SU-DHL-6 (cell line): Measurements from ENCODE around the gene GCN1.
"Not testable (repeated sequence)": the region's sequence is repeated elsewhere in the genome, so short reads cannot be mapped to it uniquely, and the experiment has no call there.

Source experiments
- H2AFZ ChIP-seq: fragments of 200-600 bp; sonication (generic); 2 replicates; pipeline ENCODE4 v1.6.1; 2014; ENCODE audit warnings: low read depth, mild to moderate bottlenecking, moderate library complexity, mixed read lengths, antibody characterized with exemption, low read length; ENCODE audit not compliant: severe bottlenecking
- H3F3A ChIP-seq: fragments of 200-600 bp; shearing (Covaris generic); 2 replicates; pipeline ENCODE4 v1.6.0; 2016; ENCODE audit warnings: antibody characterized with exemption, mild to moderate bottlenecking; ENCODE audit not compliant: insufficient read depth
- H3K27ac ChIP-seq: fragments of 200-600 bp; sonication (generic); 2 replicates; pipeline ENCODE4 v1.5.1; 2016; ENCODE audit warnings: low read depth, mild to moderate bottlenecking, low read length, moderate library complexity, mixed read lengths
- H3K27me3 ChIP-seq: fragments of 200-600 bp; sonication (generic), shearing (Covaris generic); 2 replicates; pipeline ENCODE4 v1.6.0; 2014; ENCODE audit warnings: mild to moderate bottlenecking, low read length
- H3K36me3 ChIP-seq: fragments of 200-600 bp; sonication (generic); 2 replicates; pipeline ENCODE4 v1.6.1; 2014; ENCODE audit warnings: mild to moderate bottlenecking, low read length, mixed read lengths
- H3K4me2 ChIP-seq: fragments of 300-600, 200-600 bp; shearing (Covaris generic), sonication (generic); 2 replicates; pipeline ENCODE4 v1.6.0; 2014; ENCODE audit warnings: low read length, low read depth, mild to moderate bottlenecking; ENCODE audit not compliant: poor library complexity, severe bottlenecking
- H3K4me3 ChIP-seq: fragments of 200-600 bp; sonication (generic); 2 replicates; pipeline ENCODE4 v1.5.1; 2014; ENCODE audit warnings: antibody characterized with exemption, low read length, mild to moderate bottlenecking, mixed read lengths; ENCODE audit not compliant: insufficient read depth, poor library complexity, severe bottlenecking
- H3K79me2 ChIP-seq: fragments of 200-600 bp; sonication (generic); 2 replicates; pipeline ENCODE4 v1.6.1; 2014; ENCODE audit warnings: mild to moderate bottlenecking, low read length, moderate library complexity; ENCODE audit not compliant: insufficient read depth
- H3K9ac ChIP-seq: fragments of 200-600 bp; sonication (generic); 2 replicates; pipeline ENCODE4 v1.7.0; 2014; ENCODE audit warnings: mild to moderate bottlenecking, low read length
- H3K9me2 ChIP-seq: fragments of 200-600 bp; sonication (generic); replicated peaks from 2 replicates; pipeline ENCODE4 v1.6.1; 2014; ENCODE audit warnings: low read length; ENCODE audit not compliant: insufficient read depth
- H3K9me3 ChIP-seq: fragments of 200-600 bp; sonication (generic); 2 replicates; pipeline ENCODE4 v1.6.1; 2014; ENCODE audit warnings: low read length, mixed read lengths; ENCODE audit not compliant: insufficient read depth
- H4K20me1 ChIP-seq: fragments of 200-600 bp; sonication (generic); 2 replicates; pipeline ENCODE4 v1.6.1; 2014; ENCODE audit warnings: low read depth, mild to moderate bottlenecking, antibody characterized with exemption, low read length, moderate library complexity, mixed read lengths
- EZH2phosphoT487 ChIP-seq: fragments of 200-600 bp; sonication (generic), shearing (Covaris generic); conservative IDR thresholded peaks from 2 replicates; pipeline ENCODE4 v1.6.1; 2018; ENCODE audit warnings: mild to moderate bottlenecking, antibody characterized with exemption, low read length, moderate library complexity, mixed read lengths
- TF ChIP-seq, protein P1 (sequence below): fragments of 200-600 bp; sonication (generic); IDR thresholded peaks from one replicate; pipeline ENCODE4 v1.5.1; 2017; ENCODE audit warnings: antibody characterized with exemption, mild to moderate bottlenecking, low read length, moderate library complexity; ENCODE audit not compliant: insufficient read depth, poor library complexity, severe bottlenecking

GCN1 gene

DNA sequence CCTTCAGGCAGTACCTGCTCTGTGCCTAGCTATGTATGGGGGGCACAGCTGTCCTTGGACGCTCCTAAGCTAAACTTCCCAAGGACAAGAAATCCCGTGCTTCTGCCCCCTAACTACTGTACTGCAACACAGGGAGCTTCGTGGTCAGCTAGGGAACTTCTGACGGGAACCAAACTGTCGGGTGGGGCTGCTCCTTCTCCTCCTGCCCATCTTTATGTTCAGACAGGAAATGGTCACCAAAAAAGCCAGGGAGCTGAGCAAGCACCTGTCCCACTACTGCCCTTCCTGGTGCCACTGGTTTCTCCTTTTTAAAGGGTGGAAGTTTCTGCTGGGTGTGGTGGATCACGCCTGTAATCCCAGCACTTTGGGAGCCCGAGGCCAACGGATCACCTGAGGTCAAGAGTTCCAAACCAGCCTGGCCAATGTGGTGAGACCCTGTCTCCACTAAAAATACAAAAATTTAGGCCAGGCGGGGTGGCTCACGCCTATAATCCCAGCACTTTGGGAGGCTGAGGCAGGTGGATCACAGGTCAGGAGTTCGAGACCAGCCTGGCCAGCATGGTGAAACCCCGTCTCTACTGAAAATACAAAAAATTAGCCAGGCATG lies 44.4 kb upstream of the GCN1 start:
- Histone ChIP-seq H3K9ac (no peak overlapping the region), H3K27me3 (no peaks in the 10 kb centered on the region), H2AFZ (no peak overlapping the region), H3K27ac (no peak overlapping the region), H3K36me3 (no peaks in the 10 kb centered on the region), H3K9me2 (no peaks in the 10 kb centered on the region), H3K4me3 (no peak overlapping the region), H3K4me2 (no peak overlapping the region), H3K79me2 (no peaks in the 10 kb centered on the region), H3K9me3 (no peaks in the 10 kb centered on the region), H4K20me1 (no peaks in the 10 kb centered on the region), H3F3A (no peaks in the 10 kb centered on the region)
- TF ChIP-seq EZH2phosphoT487: no peak
- TF ChIP-seq, protein P1, sequence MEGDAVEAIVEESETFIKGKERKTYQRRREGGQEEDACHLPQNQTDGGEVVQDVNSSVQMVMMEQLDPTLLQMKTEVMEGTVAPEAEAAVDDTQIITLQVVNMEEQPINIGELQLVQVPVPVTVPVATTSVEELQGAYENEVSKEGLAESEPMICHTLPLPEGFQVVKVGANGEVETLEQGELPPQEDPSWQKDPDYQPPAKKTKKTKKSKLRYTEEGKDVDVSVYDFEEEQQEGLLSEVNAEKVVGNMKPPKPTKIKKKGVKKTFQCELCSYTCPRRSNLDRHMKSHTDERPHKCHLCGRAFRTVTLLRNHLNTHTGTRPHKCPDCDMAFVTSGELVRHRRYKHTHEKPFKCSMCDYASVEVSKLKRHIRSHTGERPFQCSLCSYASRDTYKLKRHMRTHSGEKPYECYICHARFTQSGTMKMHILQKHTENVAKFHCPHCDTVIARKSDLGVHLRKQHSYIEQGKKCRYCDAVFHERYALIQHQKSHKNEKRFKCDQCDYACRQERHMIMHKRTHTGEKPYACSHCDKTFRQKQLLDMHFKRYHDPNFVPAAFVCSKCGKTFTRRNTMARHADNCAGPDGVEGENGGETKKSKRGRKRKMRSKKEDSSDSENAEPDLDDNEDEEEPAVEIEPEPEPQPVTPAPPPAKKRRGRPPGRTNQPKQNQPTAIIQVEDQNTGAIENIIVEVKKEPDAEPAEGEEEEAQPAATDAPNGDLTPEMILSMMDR: no peak

DNA sequence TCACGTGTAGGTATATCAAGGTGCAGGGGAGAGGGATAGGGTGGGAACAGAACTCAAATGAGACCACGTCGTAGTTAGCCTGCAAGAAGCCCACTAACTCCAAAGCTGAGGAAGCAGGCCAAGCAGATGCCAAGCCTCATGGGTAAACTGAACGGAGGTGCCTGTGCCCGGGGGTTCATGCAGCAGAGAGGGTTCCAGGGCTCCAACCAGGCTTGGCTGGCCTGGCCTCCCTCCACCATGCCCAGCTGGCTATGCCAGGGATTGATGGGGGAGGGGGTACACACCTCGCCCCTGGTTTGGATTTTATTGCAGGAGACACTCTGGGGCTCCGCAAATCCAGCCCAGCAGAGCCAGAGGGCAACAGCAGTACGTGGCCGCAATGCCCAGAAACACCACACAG lies 43.7 kb upstream of the GCN1 start:
- Histone ChIP-seq H3K4me3 (no peak overlapping the region), H3K27ac (no peak overlapping the region), H3K27me3 (no peaks in the 10 kb centered on the region), H3K9me3 (no peaks in the 10 kb centered on the region), H3K79me2 (no peaks in the 10 kb centered on the region), H4K20me1 (no peaks in the 10 kb centered on the region), H3K9me2 (no peaks in the 10 kb centered on the region), H3K4me2 (no peak overlapping the region), H2AFZ (no peak overlapping the region), H3F3A (no peaks in the 10 kb centered on the region), H3K9ac (no peak overlapping the region), H3K36me3 (no peaks in the 10 kb centered on the region)
- TF ChIP-seq EZH2phosphoT487: no peak
- TF ChIP-seq, protein P1: no peak

DNA sequence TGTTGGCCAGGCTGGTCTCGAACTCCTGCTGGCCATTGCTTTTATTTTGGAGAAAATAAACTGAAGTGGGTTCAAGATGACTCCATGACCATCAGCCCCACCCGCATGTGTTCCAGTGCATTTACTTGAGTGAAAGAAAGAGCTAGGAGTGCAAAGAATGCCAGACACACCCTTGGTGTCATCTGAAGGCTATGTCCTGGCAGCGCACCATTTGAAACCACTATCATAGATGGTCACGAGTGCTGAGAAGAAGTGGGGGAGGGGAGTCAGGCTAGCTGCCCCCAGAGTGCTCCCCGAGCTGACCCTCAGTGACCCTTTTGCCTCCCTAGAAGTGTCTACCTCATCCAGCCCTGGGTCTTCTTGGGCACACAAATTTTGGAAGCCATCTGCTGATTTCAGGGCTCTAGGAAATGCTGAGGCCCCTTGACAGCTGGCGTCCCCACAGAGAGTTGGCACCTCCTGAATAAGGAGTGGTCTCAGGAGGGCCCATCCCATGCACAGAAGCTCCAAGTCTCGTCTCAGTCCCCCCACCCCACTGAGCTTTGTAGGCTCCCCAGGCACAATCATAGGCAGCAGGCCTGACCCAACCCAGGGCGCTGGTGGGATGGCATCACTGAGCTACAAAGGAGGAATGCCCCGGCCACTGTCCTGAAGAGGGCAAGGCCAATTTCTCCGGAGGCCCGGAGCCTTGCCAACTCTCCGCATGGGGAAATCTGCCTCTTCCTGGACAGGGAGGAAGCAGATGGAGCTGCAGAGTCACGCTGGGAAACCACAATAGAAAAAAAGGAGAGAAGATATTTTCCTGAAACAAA lies 43.1 kb upstream of the GCN1 start:
- no peaks in the 10 kb centered on the region for H4K20me1 ChIP-seq
- no peaks in the 10 kb centered on the region for H3F3A ChIP-seq
- no peak overlapping the region for H3K4me2 ChIP-seq
- H3K36me3 ChIP-seq: no peaks in the 10 kb centered on the region
- H3K9me3 ChIP-seq: no peaks in the 10 kb centered on the region
- no peak overlapping the region for H3K27ac ChIP-seq
- H3K9ac ChIP-seq: no peak overlapping the region
- no peaks in the 10 kb centered on the region for H3K27me3 ChIP-seq
- H3K9me2 ChIP-seq: no peaks in the 10 kb centered on the region
- H3K79me2 ChIP-seq: no peaks in the 10 kb centered on the region
- no peak overlapping the region for H2AFZ ChIP-seq
- TF ChIP-seq, protein P1: no peak
- no peak for TF ChIP-seq EZH2phosphoT487
- H3K4me3 ChIP-seq: no peak overlapping the region

DNA sequence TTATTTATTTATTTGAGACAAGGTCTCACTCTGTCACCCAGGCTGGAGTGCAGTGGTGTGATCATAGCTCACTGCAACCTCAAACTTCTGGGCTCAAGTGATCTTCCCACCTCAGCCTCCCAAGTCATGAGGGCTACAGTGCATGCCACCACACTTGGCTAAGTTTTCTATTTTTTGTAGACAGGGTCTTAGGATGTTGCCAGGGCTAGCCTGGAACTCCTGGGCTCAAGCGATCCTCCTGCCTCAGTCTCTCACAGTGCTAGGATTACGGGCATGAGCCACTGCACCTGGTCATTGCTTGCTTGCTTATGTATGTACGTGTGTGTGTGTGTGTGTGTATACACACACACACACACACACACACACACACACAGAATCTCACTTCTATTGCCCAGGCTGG lies 42.3 kb upstream of the GCN1 start:
- not testable (repeated sequence) for H3K36me3 ChIP-seq, H3K79me2 ChIP-seq, H2AFZ ChIP-seq, H3F3A ChIP-seq, H3K4me2 ChIP-seq, H3K9ac ChIP-seq, H3K4me3 ChIP-seq, H3K27ac ChIP-seq, H3K9me3 ChIP-seq, H4K20me1 ChIP-seq, H3K9me2 ChIP-seq, H3K27me3 ChIP-seq
